Activated CD8-positive, alpha-beta T cell treated with anti-CD3 and anti-CD28 coated beads for 36 hours (primary cell): ENCODE results near the gene QRFP. TPM values are rescaled to one million over a fixed set of nuclear protein-coding genes. Genes with fewer than 3 reads are reported as not detected.

Experiments
- ATAC-seq: fragments of 200-7000 bp; cut with Tn5 transposase; one replicate; pipeline ENCODE4 v1.10.0; 2021; ENCODE audit warnings: mild to moderate bottlenecking, moderate library complexity
- CTCF ChIA-PET: fragments of 350-600 bp; sonication (Branson Sonifier 250); formaldehyde crosslinking; loops from one replicate; lab custom pipeline; 2021; ENCODE audit warnings: antibody characterized with exemption; lab: Charles Lee
- POLR2A ChIA-PET: fragments of 350-600 bp; sonication (Branson Sonifier 250); formaldehyde crosslinking; loops from one replicate; lab custom pipeline; 2021; ENCODE audit warnings: antibody characterized with exemption; lab: Charles Lee
- DNase-seq: peaks from one replicate; pipeline ENCODE4 v3.0.0-alpha.2; 2020
- H3K27ac Mint-ChIP-seq: one replicate; pipeline ENCODE4 v1.8.0; 2021; ENCODE audit warnings: mild to moderate bottlenecking, mixed read lengths
- H3K27me3 Mint-ChIP-seq: one replicate; pipeline ENCODE4 v1.8.0; 2021; ENCODE audit warnings: mixed read lengths
- H3K36me3 Mint-ChIP-seq: one replicate; pipeline ENCODE4 v1.8.0; 2021; ENCODE audit warnings: low read depth, mixed read lengths
- H3K4me1 Mint-ChIP-seq: one replicate; pipeline ENCODE4 v1.8.0; 2021; ENCODE audit warnings: low read depth, mixed read lengths
- H3K4me3 Mint-ChIP-seq: one replicate; pipeline ENCODE4 v1.8.0; 2021; ENCODE audit warnings: mild to moderate bottlenecking, moderate library complexity, mixed read lengths
- H3K9me3 Mint-ChIP-seq: one replicate; pipeline ENCODE4 v1.8.0; 2021; ENCODE audit warnings: mixed read lengths
- CTCF ChIP-seq: fragments of 200-600 bp; IDR thresholded peaks from one replicate; pipeline ENCODE4 v1.8.0; 2022; ENCODE audit warnings: antibody characterized with exemption, mild to moderate bottlenecking
- intact Hi-C: fragments of 100-400 bp; cut with micrococcal nuclease; formaldehyde crosslinking; loops from one replicate; pipeline ENCODE4 v1.10.0; 2022
- total RNA-seq, 2 experiments: library from RNA; stranded (reverse); gene quantifications; one replicate each; pipeline ENCODE4 v1.2.3, GENCODE V29; 2021

Gene QRFP
- total RNA-seq, 2 experiments from 2014 or later = not detected

GRCh38 chr9:130921989-130922892, 25.6 kb upstream of the QRFP start:
- intact Hi-C loops = no loop called here
- H3K9me3 Mint-ChIP-seq = no peaks in the 10 kb centered on the region
- CTCF ChIA-PET = no interaction called here

GRCh38 chr9:130921300-130921988, 24.8 kb upstream of the QRFP start:
- peaks cover 4% of the 10 kb centered on the region for H3K27me3 Mint-ChIP-seq
- no peak for DNase-seq
- no peak for ATAC-seq
- no peak for TF ChIP-seq CTCF
- no peaks in the 10 kb centered on the region for H3K9me3 Mint-ChIP-seq
- intact Hi-C loops = no loop called here
- no peaks in the 10 kb centered on the region for H3K36me3 Mint-ChIP-seq
- no peaks in the 10 kb centered on the region for H3K4me1 Mint-ChIP-seq
- ChIA-PET CTCF (no interaction called here), POLR2A (no interaction called here)
- H3K4me3 Mint-ChIP-seq = no peak overlapping the region
- H3K27ac Mint-ChIP-seq = no peak overlapping the region

More at GRCh38 chr9:130921989-130922892, 25.6 kb upstream of the QRFP start:
- Mint-ChIP-seq H3K27ac (no peak overlapping the region), H3K36me3 (no peaks in the 10 kb centered on the region), H3K27me3 (peaks cover 4% of the 10 kb centered on the region), H3K4me1 (no peaks in the 10 kb centered on the region), H3K4me3 (no peak overlapping the region)
- no peak for TF ChIP-seq CTCF
- no peak for DNase-seq
- POLR2A ChIA-PET = no interaction called here
- no peak for ATAC-seq

- Mint-ChIP-seq H3K4me1 (no peaks in the 10 kb centered on the region), H3K36me3 (no peaks in the 10 kb centered on the region), H3K4me3 (no peak overlapping the region), H3K9me3 (no peaks in the 10 kb centered on the region), H3K27ac (no peak overlapping the region), H3K27me3 (peaks cover 4% of the 10 kb centered on the region)
- ChIA-PET CTCF (no interaction called here), POLR2A (no interaction called here)
- intact Hi-C loops = no loop called here
- DNase-seq (no peak), ATAC-seq (no peak)
- TF ChIP-seq CTCF = no peak
Measured at GRCh38 chr9:130920762-130921299, 24.2 kb upstream of the QRFP start.

GRCh38 chr9:130920233-130920632, 23.6 kb upstream of the QRFP start:
- ATAC-seq (no peak), DNase-seq (no peak)
- H3K27ac Mint-ChIP-seq = no peak overlapping the region
- POLR2A ChIA-PET = no interaction called here
- H3K36me3 Mint-ChIP-seq = no peaks in the 10 kb centered on the region
- CTCF ChIA-PET = no interaction called here
- no peaks in the 10 kb centered on the region for H3K4me1 Mint-ChIP-seq
- H3K4me3 Mint-ChIP-seq = no peak overlapping the region
- H3K27me3 Mint-ChIP-seq = peaks cover 4% of the 10 kb centered on the region
- TF ChIP-seq CTCF = no peak
- no peaks in the 10 kb centered on the region for H3K9me3 Mint-ChIP-seq
- intact Hi-C loops = no loop called here
